Transverse colon (tissue), 3 donors: ENCODE results near the gene RELA.

Experiments
- POLR2A ChIP-seq: fragments of 450-650 bp; IDR thresholded peaks from one replicate; pipeline ENCODE4 v1.6.1; 2016; ENCODE audit warnings: antibody characterized with exemption, mild to moderate bottlenecking, moderate library complexity
- TF ChIP-seq, protein P1 (sequence below), 5 experiments: fragments of 200-600 bp in 3 of 5; fragments of 450-650 bp in 2 of 5; sonication (generic) in 3 of 5; IDR thresholded peaks; 1 replicate in 2 of 5; 2 replicates in 3 of 5; pipeline ENCODE4 v1.5.1; 2016 to 2017; ENCODE audit warnings: antibody characterized with exemption in 5 of 5, inconsistent platforms in 3 of 5, mild to moderate bottlenecking in 2 of 5, moderate library complexity in 1 of 5

DNA sequence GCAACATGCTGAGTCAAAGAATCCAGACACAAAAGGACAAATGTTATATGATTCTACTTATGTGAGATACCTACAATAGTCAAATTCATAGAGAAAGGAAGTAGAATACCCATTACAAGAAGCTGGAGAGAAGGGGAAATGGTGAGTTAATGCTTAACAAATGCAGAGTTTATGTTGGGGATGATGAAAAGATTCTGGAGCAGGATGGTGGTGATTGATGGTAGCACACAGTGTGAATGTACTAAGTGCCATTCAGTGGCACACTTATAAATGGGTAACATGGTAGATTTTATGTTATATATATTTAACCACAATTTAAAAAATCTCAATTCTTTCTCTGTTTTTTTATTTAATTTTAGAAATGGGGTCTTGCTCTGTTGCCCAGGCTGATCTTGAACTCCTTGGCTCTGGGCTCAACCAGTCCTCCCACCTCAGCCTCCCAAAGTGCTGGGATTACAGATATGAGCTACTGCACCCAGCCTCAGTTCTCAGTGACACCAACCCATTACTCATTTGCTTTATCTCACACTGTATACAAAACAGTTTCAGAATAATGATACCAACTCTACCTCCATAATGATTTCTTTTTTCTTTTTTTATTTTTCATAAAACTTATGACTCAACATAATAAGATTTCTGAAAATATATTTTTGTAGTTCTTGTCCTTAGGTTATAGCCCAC lies 9.6 kb upstream of the RELA start:
- TF ChIP-seq, protein P1, sequence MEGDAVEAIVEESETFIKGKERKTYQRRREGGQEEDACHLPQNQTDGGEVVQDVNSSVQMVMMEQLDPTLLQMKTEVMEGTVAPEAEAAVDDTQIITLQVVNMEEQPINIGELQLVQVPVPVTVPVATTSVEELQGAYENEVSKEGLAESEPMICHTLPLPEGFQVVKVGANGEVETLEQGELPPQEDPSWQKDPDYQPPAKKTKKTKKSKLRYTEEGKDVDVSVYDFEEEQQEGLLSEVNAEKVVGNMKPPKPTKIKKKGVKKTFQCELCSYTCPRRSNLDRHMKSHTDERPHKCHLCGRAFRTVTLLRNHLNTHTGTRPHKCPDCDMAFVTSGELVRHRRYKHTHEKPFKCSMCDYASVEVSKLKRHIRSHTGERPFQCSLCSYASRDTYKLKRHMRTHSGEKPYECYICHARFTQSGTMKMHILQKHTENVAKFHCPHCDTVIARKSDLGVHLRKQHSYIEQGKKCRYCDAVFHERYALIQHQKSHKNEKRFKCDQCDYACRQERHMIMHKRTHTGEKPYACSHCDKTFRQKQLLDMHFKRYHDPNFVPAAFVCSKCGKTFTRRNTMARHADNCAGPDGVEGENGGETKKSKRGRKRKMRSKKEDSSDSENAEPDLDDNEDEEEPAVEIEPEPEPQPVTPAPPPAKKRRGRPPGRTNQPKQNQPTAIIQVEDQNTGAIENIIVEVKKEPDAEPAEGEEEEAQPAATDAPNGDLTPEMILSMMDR (IDR thresholded peaks at IDR 0.05), result no peak
- no peak for TF ChIP-seq POLR2A
